Measurements from ENCODE around the gene ACACA. TPM values are rescaled to one million over a fixed set of nuclear protein-coding genes. Genes with fewer than 3 reads are reported as not detected.
"Not testable (repeated sequence)": the region's sequence is repeated elsewhere in the genome, so short reads cannot be mapped to it uniquely, and the experiment has no call there.

Gene ACACA
- total RNA-seq, 6 experiments from 2014 or later, result 37.7 to 43.0 (median 40.7) TPM

GRCh38 chr17:37359682-37360188 is 46.9 kb downstream of the ACACA start:
- no peak for DNase-seq
- H3K27ac Mint-ChIP-seq, result peak overlapping the region; percentile 70
- H3K4me1 Mint-ChIP-seq (ENCODE audit: low read depth), result peaks cover 28% of the 10 kb centered on the region
- no peaks in the 10 kb centered on the region for H3K36me3 Mint-ChIP-seq (ENCODE audit: low read depth)
- TF ChIP-seq CTCF (IDR thresholded peaks at IDR 0.05), result no peak
- peaks cover 1% of the 10 kb centered on the region; the same call in 1 of the 2 replicates for H3K27me3 Mint-ChIP-seq (ENCODE audit: insufficient read depth)
- H3K9me3 Mint-ChIP-seq, result no peaks in the 10 kb centered on the region
- H3K4me3 Mint-ChIP-seq, result peak overlapping the region; percentile 78

- Mint-ChIP-seq H3K27ac (peak overlapping the region; percentile 79), H3K36me3 (ENCODE audit: low read depth) (no peaks in the 10 kb centered on the region), H3K4me3 (peak overlapping the region; percentile 94)
Observed at GRCh38 chr17:37358830-37359681, 47.6 kb downstream of the ACACA start.

GRCh38 chr17:37358098-37358829 is 48.4 kb downstream of the ACACA start:
- H3K4me1 Mint-ChIP-seq (ENCODE audit: low read depth), result peaks cover 28% of the 10 kb centered on the region
- no peak for TF ChIP-seq CTCF (IDR thresholded peaks at IDR 0.05)
- peak overlapping the region; percentile 94 for H3K4me3 Mint-ChIP-seq
- H3K9me3 Mint-ChIP-seq, result no peaks in the 10 kb centered on the region
- no peaks in the 10 kb centered on the region for H3K36me3 Mint-ChIP-seq (ENCODE audit: low read depth)
- no peaks in the 10 kb centered on the region; the same call in 1 of the 2 replicates for H3K27me3 Mint-ChIP-seq (ENCODE audit: insufficient read depth)
- DNase-seq, result peak; percentile 22
- peak overlapping the region; percentile 79 for H3K27ac Mint-ChIP-seq

More at GRCh38 chr17:37358830-37359681, 47.6 kb downstream of the ACACA start:
- Mint-ChIP-seq H3K9me3 (no peaks in the 10 kb centered on the region), H3K4me1 (ENCODE audit: low read depth) (peaks cover 28% of the 10 kb centered on the region), H3K27me3 (ENCODE audit: insufficient read depth) (peaks cover 1% of the 10 kb centered on the region; the same call in 1 of the 2 replicates)
- DNase-seq, result peak; percentile 88
- TF ChIP-seq CTCF (IDR thresholded peaks at IDR 0.05), result peak; percentile 61

- H3K36me3 Mint-ChIP-seq (ENCODE audit: low read depth); H3K9me3 Mint-ChIP-seq; DNase-seq; H3K27me3 Mint-ChIP-seq (ENCODE audit: insufficient read depth): not testable (repeated sequence)
- Mint-ChIP-seq H3K4me1 (ENCODE audit: low read depth) (peaks cover 28% of the 10 kb centered on the region), H3K27ac (peak overlapping the region; percentile 9; the same call in 1 of the 2 replicates), H3K4me3 (peak overlapping the region; percentile 94)
Observed at GRCh38 chr17:37356796-37357569, 49.7 kb downstream of the ACACA start.

GRCh38 chr17:37346863-37347402 is 59.7 kb downstream of the ACACA start:
- not testable (repeated sequence) for H3K4me1 Mint-ChIP-seq (ENCODE audit: low read depth); H3K27ac Mint-ChIP-seq; DNase-seq; H3K9me3 Mint-ChIP-seq; H3K4me3 Mint-ChIP-seq; H3K27me3 Mint-ChIP-seq (ENCODE audit: insufficient read depth); H3K36me3 Mint-ChIP-seq (ENCODE audit: low read depth)

- no peak for TF ChIP-seq CTCF (IDR thresholded peaks at IDR 0.05)
- Mint-ChIP-seq H3K9me3 (peaks cover 4% of the 10 kb centered on the region; the same call in 1 of the 2 replicates), H3K27ac (no peak overlapping the region), H3K27me3 (ENCODE audit: insufficient read depth) (no peaks in the 10 kb centered on the region), H3K4me1 (ENCODE audit: low read depth) (no peaks in the 10 kb centered on the region), H3K36me3 (ENCODE audit: low read depth) (peaks cover 8% of the 10 kb centered on the region), H3K4me3 (no peak overlapping the region)
- DNase-seq, result no peak
Observed at GRCh38 chr17:37344519-37344918, 62.1 kb downstream of the ACACA start.

Data from HFFc6 (cell line).